Measurements from ENCODE around the gene MS4A5.

DNA sequence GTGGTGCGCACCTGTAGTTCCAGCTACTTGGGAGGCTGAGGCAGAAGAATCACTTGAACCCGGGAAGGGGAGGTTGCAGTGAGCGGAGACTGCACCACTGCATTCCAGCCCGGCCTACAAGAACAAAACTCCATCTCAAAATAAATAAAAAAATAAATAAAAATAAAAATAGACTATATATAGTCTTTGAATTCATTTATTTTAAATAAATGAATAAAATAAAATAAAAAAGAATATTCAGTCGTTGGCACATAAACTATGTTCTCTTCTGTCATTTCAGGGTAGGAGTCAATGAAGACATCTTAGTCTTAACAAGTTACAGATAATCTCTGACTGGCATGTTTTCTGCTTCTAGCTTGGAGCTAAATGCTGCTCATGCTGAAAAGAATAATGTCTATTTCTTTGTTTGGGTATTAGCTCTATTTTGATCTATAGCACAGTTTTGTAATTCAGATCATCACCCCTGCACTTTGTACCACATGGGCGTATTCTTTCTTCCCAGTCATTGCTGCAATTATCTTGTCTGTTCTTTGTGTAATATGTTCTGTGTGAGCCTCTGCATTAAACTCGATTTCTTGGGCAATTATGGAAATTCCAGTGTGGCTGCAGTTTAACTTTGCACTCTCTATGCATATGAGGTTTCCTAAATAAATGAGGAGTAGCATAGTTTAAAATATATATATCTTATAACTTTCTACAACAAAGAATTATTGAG is 34.5 kb upstream of the MS4A5 start:
- TF ChIP-seq, protein P1, sequence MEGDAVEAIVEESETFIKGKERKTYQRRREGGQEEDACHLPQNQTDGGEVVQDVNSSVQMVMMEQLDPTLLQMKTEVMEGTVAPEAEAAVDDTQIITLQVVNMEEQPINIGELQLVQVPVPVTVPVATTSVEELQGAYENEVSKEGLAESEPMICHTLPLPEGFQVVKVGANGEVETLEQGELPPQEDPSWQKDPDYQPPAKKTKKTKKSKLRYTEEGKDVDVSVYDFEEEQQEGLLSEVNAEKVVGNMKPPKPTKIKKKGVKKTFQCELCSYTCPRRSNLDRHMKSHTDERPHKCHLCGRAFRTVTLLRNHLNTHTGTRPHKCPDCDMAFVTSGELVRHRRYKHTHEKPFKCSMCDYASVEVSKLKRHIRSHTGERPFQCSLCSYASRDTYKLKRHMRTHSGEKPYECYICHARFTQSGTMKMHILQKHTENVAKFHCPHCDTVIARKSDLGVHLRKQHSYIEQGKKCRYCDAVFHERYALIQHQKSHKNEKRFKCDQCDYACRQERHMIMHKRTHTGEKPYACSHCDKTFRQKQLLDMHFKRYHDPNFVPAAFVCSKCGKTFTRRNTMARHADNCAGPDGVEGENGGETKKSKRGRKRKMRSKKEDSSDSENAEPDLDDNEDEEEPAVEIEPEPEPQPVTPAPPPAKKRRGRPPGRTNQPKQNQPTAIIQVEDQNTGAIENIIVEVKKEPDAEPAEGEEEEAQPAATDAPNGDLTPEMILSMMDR (IDR thresholded peaks at IDR 0.05) = no peak
- TF ChIP-seq POLR2A (IDR thresholded peaks at IDR 0.05) = no peak
